Spleen (tissue), 11 donors: Measurements from ENCODE around the gene ARSD. TPM values are rescaled to one million over a fixed set of nuclear protein-coding genes. Genes with fewer than 3 reads are reported as not detected.

Experiments
- DNase-seq: peaks from one replicate; pipeline ENCODE4 v3.0.0-alpha.2; 2020
- H3K27ac ChIP-seq, 8 donors: fragments of 200-600 bp; sonication (generic) in 7 of 8; 1 replicate in 4 of 8; 2 replicates in 4 of 8; pipeline versions ENCODE4 v1.5.0 to v1.8.0; 2016 to 2021; ENCODE audit warnings: inconsistent platforms in 4 of 8, mild to moderate bottlenecking in 4 of 8, moderate library complexity in 1 of 8
- H3K27me3 ChIP-seq, 7 donors: fragments of 200-600 bp; sonication (generic) in 6 of 7; replicated peaks in 1 of 7; 1 replicate in 4 of 7; 2 replicates in 3 of 7; pipeline versions ENCODE4 v1.5.0 to v1.8.0; 2016 to 2021; ENCODE audit warnings: inconsistent platforms in 3 of 7, mild to moderate bottlenecking in 1 of 7
- H3K36me3 ChIP-seq, 6 donors: fragments of 200-600 bp; sonication (generic) in 5 of 6; 1 replicate in 4 of 6; 2 replicates in 2 of 6; pipeline versions ENCODE4 v1.5.0 to v1.8.0; 2016 to 2021; ENCODE audit warnings: inconsistent platforms in 2 of 6
- H3K4me1 ChIP-seq, 6 donors: fragments of 200-600 bp; sonication (generic) in 5 of 6; 1 replicate in 3 of 6; 2 replicates in 3 of 6; pipeline versions ENCODE4 v1.5.0 to v1.8.0; 2016 to 2021; ENCODE audit warnings: inconsistent platforms in 3 of 6
- H3K4me3 ChIP-seq, 8 donors: fragments of 200-600 bp; sonication (generic) in 7 of 8; 1 replicate in 4 of 8; 2 replicates in 4 of 8; pipeline versions ENCODE4 v1.5.0 to v1.8.0; 2016 to 2021; ENCODE audit warnings: inconsistent platforms in 4 of 8, mild to moderate bottlenecking in 4 of 8, moderate library complexity in 2 of 8
- H3K9me3 ChIP-seq, 8 donors: fragments of 200-600 bp; sonication (generic) in 7 of 8; 1 replicate in 4 of 8; 2 replicates in 4 of 8; pipeline versions ENCODE4 v1.5.0 to v1.8.0; 2016 to 2021; ENCODE audit warnings: inconsistent platforms in 4 of 8
- POLR2A ChIP-seq, 3 donors: fragments of 450-650 bp; IDR thresholded peaks; one replicate each; pipeline ENCODE4 v1.5.1; 2017; ENCODE audit warnings: antibody characterized with exemption in 3 of 3, mild to moderate bottlenecking in 1 of 3
- POLR2AphosphoS5 ChIP-seq, 3 donors: sonication (generic); formaldehyde crosslinking; IDR thresholded peaks; one replicate each; pipeline ENCODE4 v1.5.1; 2017; ENCODE audit warnings: antibody characterized with exemption in 3 of 3
- WGBS, 5 donors: extraction: QIAGEN DNeasy Blood & Tissue Kit in 3 of 5; methylation state at CpG; one replicate each; pipeline versions ENCODE4 v1.1.5 to v1.1.7; 2013 to 2018; 5-methylcytosine and 5-hydroxymethylcytosine counted together
- intact Hi-C: fragments of 100-400 bp; cut with DNase I; formaldehyde crosslinking; loops from one replicate; pipeline ENCODE4 v1.15.0; 2023; ENCODE audit warnings: low total_unique reads
- polyA plus RNA-seq, 3 donors: library from polyadenylated mRNA; stranded (reverse); fragments of 200-250 nt; gene quantifications; one replicate each; pipeline ENCODE4 v1.2.1, GENCODE V29; 2013
- total RNA-seq, 7 donors: library from RNA; depleted of rRNA in 3 of 7; stranded (reverse); fragments of >200 nt in 3 of 7; fragmentation: NEBNext Ultra II Directional in 4 of 7; extraction: Animal tissue kit (Norgen Biotek cat#: 25700) in 4 of 7; gene quantifications; one replicate each; pipeline versions ENCODE4 v1.1.0 to v1.2.1, GENCODE V29; 2016 to 2021
- TF ChIP-seq, protein P1 (sequence below), 11 experiments: fragments of 200-600 bp in 7 of 11; fragments of 450-650 bp in 4 of 11; sonication (generic) in 4 of 11; IDR thresholded peaks in 8 of 11; conservative IDR thresholded peaks in 3 of 11; 1 replicate in 7 of 11; 2 replicates in 4 of 11; pipeline versions ENCODE4 v1.4.0 to v1.8.0; 2016 to 2021; ENCODE audit warnings: antibody characterized with exemption in 11 of 11, inconsistent platforms in 4 of 11, mild to moderate bottlenecking in 1 of 11
- donor health status: healthy with polysubstance abuse.
- donor health status: DM: no; HTN: no; CAD: no; lungs with moderate emphysema.
- donor health status: DM: no; HTN: no; CAD: no.
- donor health status: Bipolar disorder and iron deficiency.
- donor health status: healthy.
- donor health status: DM: no; HTN: no; CAD: no.
- donor health status: DM: yes; HTN: yes; CAD: no.

ARSD gene
- total and polyA plus RNA-seq, 10 donors: 2.8 to 22.0 (median 12.8) TPM

DNA sequence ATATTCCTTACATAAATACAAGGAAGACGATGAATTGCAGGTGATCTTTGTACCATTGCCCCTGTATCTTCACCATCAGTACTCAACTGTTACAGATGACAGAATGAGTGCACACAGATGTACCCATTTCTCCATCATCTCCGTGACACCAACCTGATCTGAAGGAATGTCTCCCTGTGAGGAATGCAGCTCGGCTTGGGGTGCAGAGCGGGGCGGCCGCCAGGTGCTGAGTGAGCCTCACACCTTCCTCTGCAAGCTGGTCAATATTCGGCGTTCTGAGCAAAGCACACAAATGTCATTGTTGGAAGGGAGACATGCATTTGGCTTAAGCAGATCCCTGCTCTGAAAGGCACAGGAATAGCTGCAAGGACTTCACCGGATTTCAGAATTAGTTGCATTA, 7.4 kb downstream of the ARSD start:
- H3K4me3 ChIP-seq: no peak overlapping the region
- no peak for DNase-seq
- 91 to 98% (median 92%) methylated on average over 7 to 9 of the region's 9 CpGs for WGBS, 5 donors
- intact Hi-C loops: no loop called here
- no peak overlapping the region for H3K27ac ChIP-seq
- no peaks in the 10 kb centered on the region for H3K27me3 ChIP-seq
- H3K9me3 ChIP-seq: no peaks in the 10 kb centered on the region
- TF ChIP-seq POLR2AphosphoS5 (IDR thresholded peaks at IDR 0.05): no peak
- TF ChIP-seq, protein P1, sequence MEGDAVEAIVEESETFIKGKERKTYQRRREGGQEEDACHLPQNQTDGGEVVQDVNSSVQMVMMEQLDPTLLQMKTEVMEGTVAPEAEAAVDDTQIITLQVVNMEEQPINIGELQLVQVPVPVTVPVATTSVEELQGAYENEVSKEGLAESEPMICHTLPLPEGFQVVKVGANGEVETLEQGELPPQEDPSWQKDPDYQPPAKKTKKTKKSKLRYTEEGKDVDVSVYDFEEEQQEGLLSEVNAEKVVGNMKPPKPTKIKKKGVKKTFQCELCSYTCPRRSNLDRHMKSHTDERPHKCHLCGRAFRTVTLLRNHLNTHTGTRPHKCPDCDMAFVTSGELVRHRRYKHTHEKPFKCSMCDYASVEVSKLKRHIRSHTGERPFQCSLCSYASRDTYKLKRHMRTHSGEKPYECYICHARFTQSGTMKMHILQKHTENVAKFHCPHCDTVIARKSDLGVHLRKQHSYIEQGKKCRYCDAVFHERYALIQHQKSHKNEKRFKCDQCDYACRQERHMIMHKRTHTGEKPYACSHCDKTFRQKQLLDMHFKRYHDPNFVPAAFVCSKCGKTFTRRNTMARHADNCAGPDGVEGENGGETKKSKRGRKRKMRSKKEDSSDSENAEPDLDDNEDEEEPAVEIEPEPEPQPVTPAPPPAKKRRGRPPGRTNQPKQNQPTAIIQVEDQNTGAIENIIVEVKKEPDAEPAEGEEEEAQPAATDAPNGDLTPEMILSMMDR (IDR thresholded peaks at IDR 0.05 in 8 of 11, conservative IDR thresholded peaks at IDR 0.05 in 3 of 11): no peak
- TF ChIP-seq POLR2A (IDR thresholded peaks at IDR 0.05): no peak
- no peaks in the 10 kb centered on the region for H3K4me1 ChIP-seq
- peaks cover 0 to 53% (median 8%) of the 10 kb centered on the region in 6 donors for H3K36me3 ChIP-seq

DNA sequence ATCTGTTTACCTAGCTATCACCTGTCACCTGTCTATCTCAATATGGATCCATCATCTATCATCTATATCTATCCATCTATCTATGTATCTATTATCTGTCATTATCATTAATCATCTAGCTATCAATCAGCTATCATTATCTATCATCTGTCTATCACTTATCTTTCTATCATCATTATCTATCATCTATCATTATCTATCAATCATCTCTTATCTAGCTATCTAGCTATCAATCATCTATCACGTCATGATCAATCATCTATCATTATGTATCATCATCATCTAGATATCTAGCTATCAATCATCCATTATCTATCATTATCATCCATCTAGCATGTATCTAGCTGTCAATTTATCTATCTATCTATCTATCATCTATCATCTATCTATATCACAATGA, 7.9 kb downstream of the ARSD start:
- DNase-seq: no peak
- H3K27me3 ChIP-seq: no peaks in the 10 kb centered on the region
- intact Hi-C loops: no loop called here

DNA sequence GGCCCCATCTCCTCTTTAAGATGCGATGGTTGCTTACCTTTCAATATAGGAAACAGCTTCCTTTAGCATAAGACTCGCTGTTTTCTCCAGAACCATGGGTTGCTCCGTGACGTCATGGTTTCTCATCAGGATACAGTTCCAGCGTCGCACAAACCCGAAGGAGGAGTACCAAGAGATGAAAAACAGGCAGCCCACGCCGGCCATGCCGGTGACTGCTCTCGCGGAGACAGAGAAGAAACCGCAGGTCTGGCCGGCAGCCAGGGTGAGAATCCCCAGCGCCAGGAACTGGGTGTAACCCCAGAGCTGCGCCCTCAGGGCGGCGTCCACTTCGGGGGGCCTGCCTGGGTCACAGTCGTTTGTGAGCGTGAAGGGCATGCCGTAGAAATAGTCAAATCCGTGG, 11.4 kb downstream of the ARSD start:
- DNase-seq: no peak
- 96 to 97% (median 96%) methylated on average over 19 to 23 of the region's 23 CpGs for WGBS, 5 donors
- no peak overlapping the region for H3K27ac ChIP-seq
- peaks cover 0 to 72% (median 14%) of the 10 kb centered on the region in 6 donors for H3K36me3 ChIP-seq
- intact Hi-C loops: no loop called here
- no peak overlapping the region for H3K4me3 ChIP-seq
- H3K4me1 ChIP-seq: no peaks in the 10 kb centered on the region
- peaks cover 0 to 3% (median 0%) of the 10 kb centered on the region in 8 donors for H3K9me3 ChIP-seq
- no peaks in the 10 kb centered on the region for H3K27me3 ChIP-seq
- TF ChIP-seq POLR2AphosphoS5 (IDR thresholded peaks at IDR 0.05) (no peak), POLR2A (IDR thresholded peaks at IDR 0.05) (no peak)
- TF ChIP-seq, protein P1 (IDR thresholded peaks at IDR 0.05 in 8 of 11, conservative IDR thresholded peaks at IDR 0.05 in 3 of 11): no peak

More for the DNA sequence above, 7.9 kb downstream of the ARSD start:
- Histone ChIP-seq H3K9me3 (peaks cover 0 to 2% (median 0%) of the 10 kb centered on the region in 8 donors), H3K4me1 (no peaks in the 10 kb centered on the region), H3K27ac (no peak overlapping the region), H3K36me3 (peaks cover 0 to 58% (median 8%) of the 10 kb centered on the region in 6 donors), H3K4me3 (no peak overlapping the region)
- 83 to 94% (median 86%) methylated on average over 1 of the region's 1 CpG for WGBS, 5 donors
- no peak for TF ChIP-seq POLR2AphosphoS5 (IDR thresholded peaks at IDR 0.05)
- TF ChIP-seq, protein P1 (IDR thresholded peaks at IDR 0.05 in 8 of 11, conservative IDR thresholded peaks at IDR 0.05 in 3 of 11): no peak
- TF ChIP-seq POLR2A (IDR thresholded peaks at IDR 0.05): no peak

DNA sequence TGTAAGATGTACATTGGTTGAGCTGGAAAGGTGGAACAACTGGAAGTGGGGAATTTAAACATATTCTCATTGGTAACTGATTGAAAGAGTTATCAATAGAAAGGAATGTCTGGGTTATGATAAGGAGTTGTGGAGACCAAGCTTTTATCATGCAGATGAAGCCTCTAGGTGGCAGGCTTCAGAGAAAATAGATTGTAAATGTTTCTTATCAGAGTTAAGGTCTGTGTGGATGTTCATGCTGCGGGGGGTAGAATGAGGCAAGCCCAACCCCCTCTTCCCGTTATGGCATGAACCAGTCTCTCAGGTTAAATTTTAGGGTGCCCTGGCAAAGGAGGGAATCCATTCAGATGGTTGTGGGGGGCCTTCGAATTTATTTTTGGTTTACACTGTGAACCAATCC, 16.0 kb downstream of the ARSD start:
- intact Hi-C loops: no loop called here
- H3K36me3 ChIP-seq: peaks cover 0 to 38% (median 7%) of the 10 kb centered on the region in 6 donors
- WGBS, 5 donors: 64 to 96% (median 73%) methylated on average over 3 of the region's 3 CpGs
- no peak for DNase-seq
- H3K4me1 ChIP-seq: no peaks in the 10 kb centered on the region
- H3K27me3 ChIP-seq: no peaks in the 10 kb centered on the region
- H3K4me3 ChIP-seq: no peak overlapping the region
- H3K27ac ChIP-seq: no peak overlapping the region
- H3K9me3 ChIP-seq: peaks cover 0 to 3% (median 0%) of the 10 kb centered on the region in 8 donors
- no peak for TF ChIP-seq POLR2A (IDR thresholded peaks at IDR 0.05)
- no peak for TF ChIP-seq POLR2AphosphoS5 (IDR thresholded peaks at IDR 0.05)
- TF ChIP-seq, protein P1 (IDR thresholded peaks at IDR 0.05 in 8 of 11, conservative IDR thresholded peaks at IDR 0.05 in 3 of 11): no peak
